Mammary epithelial cell (primary cell): ENCODE data around the gene HNRNPDL.

Experiments
- CTCF ChIP-seq, 2 donors: IDR thresholded peaks in 1 of 2; conservative IDR thresholded peaks in 1 of 2; 2 replicates each; pipeline ENCODE4 v1.5.1; 2011 to 2012; ENCODE audit warnings: inconsistent platforms in 2 of 2, low read length in 2 of 2, mild to moderate bottlenecking in 2 of 2, control low read depth in 1 of 2, low read depth in 1 of 2; ENCODE audit not compliant: insufficient read depth in 1 of 2; ENCODE audit errors: extremely low read depth in 1 of 2
- EZH2 ChIP-seq: IDR thresholded peaks from 2 replicates; pipeline ENCODE4 v1.6.1; 2012; ENCODE audit warnings: low read length, inconsistent platforms, borderline replicate concordance

DNA sequence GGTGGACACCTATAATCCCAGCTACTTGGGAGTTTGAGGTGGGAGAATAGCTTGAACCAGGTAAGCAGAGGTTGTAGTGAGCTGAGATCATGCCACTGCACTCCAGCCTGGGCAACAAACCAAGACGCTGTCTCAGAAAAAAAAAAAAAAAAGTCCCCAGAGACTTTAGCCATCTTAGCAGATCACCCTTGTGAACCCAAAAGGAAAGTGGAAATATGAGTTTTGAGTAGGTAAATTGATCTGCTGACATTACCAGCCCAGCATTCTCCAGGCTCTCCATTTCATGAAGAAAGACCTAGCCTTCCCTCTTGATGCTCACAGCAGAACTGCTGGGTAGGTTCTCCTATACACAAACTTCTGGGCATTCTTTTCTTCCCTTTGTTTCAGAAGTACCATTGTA, 32.0 kb downstream of the HNRNPDL start:
- no peak for TF ChIP-seq EZH2
- no peak for TF ChIP-seq CTCF (conservative IDR thresholded peaks at IDR 0.05 in 1 of 2, IDR thresholded peaks at IDR 0.05 in 1 of 2; ENCODE audit: extremely low read depth in 1 of 2, insufficient read depth in 1 of 2, low read depth in 1 of 2, low read length in 2 of 2)
